Measurements from ENCODE around the gene ARSH. TPM values are rescaled to one million over a fixed set of nuclear protein-coding genes. Genes with fewer than 3 reads are reported as not detected.

The ARSH gene
- total RNA-seq, 1 donor from 2014 or later = not detected

DNA sequence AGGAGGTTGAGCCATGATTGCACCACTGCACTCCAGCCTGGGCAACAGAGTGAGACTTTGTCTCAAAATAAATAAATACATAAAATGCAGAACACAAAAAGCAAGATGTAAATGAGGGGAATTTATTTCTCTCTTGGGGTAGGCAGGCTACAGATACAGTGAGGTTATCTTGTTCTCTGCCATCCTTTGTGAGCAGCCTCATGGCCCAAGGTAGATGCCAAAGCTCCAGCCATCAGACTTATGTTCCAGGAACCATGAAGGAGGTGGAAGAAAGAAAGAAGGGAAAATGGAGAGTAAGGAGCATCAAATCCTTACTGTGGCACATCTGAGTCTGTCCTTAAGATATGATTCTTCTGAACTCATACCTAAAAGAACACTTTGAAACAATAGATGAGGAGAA lies 11.1 kb downstream of the ARSH start:
- Mint-ChIP-seq H3K9me3 (no peaks in the 10 kb centered on the region), H3K4me1 (no peaks in the 10 kb centered on the region), H3K36me3 (ENCODE audit: low read depth) (no peaks in the 10 kb centered on the region), H3K27me3 (peaks cover 2% of the 10 kb centered on the region), H3K27ac (no peak overlapping the region), H3K4me3 (no peak overlapping the region)
- TF ChIP-seq, protein P1, sequence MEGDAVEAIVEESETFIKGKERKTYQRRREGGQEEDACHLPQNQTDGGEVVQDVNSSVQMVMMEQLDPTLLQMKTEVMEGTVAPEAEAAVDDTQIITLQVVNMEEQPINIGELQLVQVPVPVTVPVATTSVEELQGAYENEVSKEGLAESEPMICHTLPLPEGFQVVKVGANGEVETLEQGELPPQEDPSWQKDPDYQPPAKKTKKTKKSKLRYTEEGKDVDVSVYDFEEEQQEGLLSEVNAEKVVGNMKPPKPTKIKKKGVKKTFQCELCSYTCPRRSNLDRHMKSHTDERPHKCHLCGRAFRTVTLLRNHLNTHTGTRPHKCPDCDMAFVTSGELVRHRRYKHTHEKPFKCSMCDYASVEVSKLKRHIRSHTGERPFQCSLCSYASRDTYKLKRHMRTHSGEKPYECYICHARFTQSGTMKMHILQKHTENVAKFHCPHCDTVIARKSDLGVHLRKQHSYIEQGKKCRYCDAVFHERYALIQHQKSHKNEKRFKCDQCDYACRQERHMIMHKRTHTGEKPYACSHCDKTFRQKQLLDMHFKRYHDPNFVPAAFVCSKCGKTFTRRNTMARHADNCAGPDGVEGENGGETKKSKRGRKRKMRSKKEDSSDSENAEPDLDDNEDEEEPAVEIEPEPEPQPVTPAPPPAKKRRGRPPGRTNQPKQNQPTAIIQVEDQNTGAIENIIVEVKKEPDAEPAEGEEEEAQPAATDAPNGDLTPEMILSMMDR (IDR thresholded peaks at IDR 0.05) = no peak
- DNase-seq = no peak
- intact Hi-C loops (cut with micrococcal nuclease) = no loop called here
- ChIA-PET CTCF (no interaction called here), POLR2A (no interaction called here)
- no peak for ATAC-seq (ENCODE audit: low read depth)

DNA sequence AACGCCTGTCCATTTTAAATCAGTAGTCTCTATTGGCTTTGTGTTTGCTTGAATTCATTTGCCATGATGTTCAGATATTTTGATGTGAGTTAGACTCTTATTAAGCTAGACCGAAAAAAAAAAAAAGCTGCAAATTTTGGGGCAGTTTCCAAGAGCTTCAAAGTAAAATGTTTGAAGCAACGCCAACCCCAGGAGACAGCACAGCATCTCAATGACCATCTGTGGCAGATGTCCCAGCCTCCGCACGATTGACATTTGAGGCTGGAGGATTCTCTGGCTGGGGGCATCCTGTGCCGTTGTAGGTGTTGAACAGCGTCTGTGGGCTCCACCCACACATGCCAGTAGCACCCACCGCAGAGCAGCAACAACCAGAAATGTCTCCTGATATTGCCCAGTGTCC lies 17.8 kb downstream of the ARSH start:
- TF ChIP-seq, protein P1 (IDR thresholded peaks at IDR 0.05) = no peak
- CTCF ChIA-PET = no interaction called here
- Mint-ChIP-seq H3K4me3 (no peak overlapping the region), H3K27ac (no peak overlapping the region), H3K27me3 (peaks cover 2% of the 10 kb centered on the region), H3K36me3 (ENCODE audit: low read depth) (no peaks in the 10 kb centered on the region), H3K9me3 (no peaks in the 10 kb centered on the region), H3K4me1 (no peaks in the 10 kb centered on the region)
- POLR2A ChIA-PET = no interaction called here
- no peak for DNase-seq
- no peak for ATAC-seq (ENCODE audit: low read depth)
- intact Hi-C loops (cut with micrococcal nuclease) = no loop called here

GRCh38 chrX:3026074-3026815 lies 19.9 kb downstream of the ARSH start:
- H3K4me1 Mint-ChIP-seq = no peaks in the 10 kb centered on the region
- intact Hi-C loops (cut with micrococcal nuclease) = no loop called here
- TF ChIP-seq, protein P1 (IDR thresholded peaks at IDR 0.05) = no peak
- DNase-seq (no peak), ATAC-seq (ENCODE audit: low read depth) (no peak)
- H3K27me3 Mint-ChIP-seq = peaks cover 3% of the 10 kb centered on the region
- H3K27ac Mint-ChIP-seq = no peak overlapping the region
- H3K4me3 Mint-ChIP-seq = no peak overlapping the region
- no peaks in the 10 kb centered on the region for H3K9me3 Mint-ChIP-seq
- CTCF ChIA-PET = no interaction called here
- POLR2A ChIA-PET = no interaction called here
- H3K36me3 Mint-ChIP-seq (ENCODE audit: low read depth) = no peaks in the 10 kb centered on the region

GRCh38 chrX:3029129-3029528 lies 22.8 kb downstream of the ARSH start:
- Mint-ChIP-seq H3K27ac (no peak overlapping the region), H3K27me3 (peaks cover 3% of the 10 kb centered on the region), H3K4me1 (no peaks in the 10 kb centered on the region), H3K4me3 (no peak overlapping the region), H3K36me3 (ENCODE audit: low read depth) (no peaks in the 10 kb centered on the region), H3K9me3 (no peaks in the 10 kb centered on the region)
- TF ChIP-seq, protein P1 (IDR thresholded peaks at IDR 0.05) = no peak
- DNase-seq (no peak), ATAC-seq (ENCODE audit: low read depth) (no peak)
- intact Hi-C loops (cut with micrococcal nuclease) = no loop called here
- ChIA-PET POLR2A (no interaction called here), CTCF (no interaction called here)

GRCh38 chrX:3037218-3037617 lies 30.9 kb downstream of the ARSH start:
- no peaks in the 10 kb centered on the region for H3K4me1 Mint-ChIP-seq
- H3K9me3 Mint-ChIP-seq = peaks cover 1% of the 10 kb centered on the region
- no peak for DNase-seq
- no peaks in the 10 kb centered on the region for H3K36me3 Mint-ChIP-seq (ENCODE audit: low read depth)
- no peak overlapping the region for H3K27ac Mint-ChIP-seq
- ChIA-PET CTCF (no interaction called here), POLR2A (no interaction called here)
- no peak for ATAC-seq (ENCODE audit: low read depth)
- no peak overlapping the region for H3K4me3 Mint-ChIP-seq
- H3K27me3 Mint-ChIP-seq = no peaks in the 10 kb centered on the region
- intact Hi-C loops (cut with micrococcal nuclease) = loop anchor here (10.0 kb wide), 1 partner anchor 748 kb away; no protein-coding TSS in a partner anchor
- TF ChIP-seq, protein P1 (IDR thresholded peaks at IDR 0.05) = no peak
